CD4-positive, alpha-beta T cell treated with Interleukin-4 for 4 hours (primary cell): ENCODE data around the gene EIF3B.
"Not testable (repeated sequence)": the region's sequence is repeated elsewhere in the genome, so short reads cannot be mapped to it uniquely, and the experiment has no call there.

Experiments
- DNase-seq: peaks from one replicate; pipeline ENCODE4 v3.0.0-alpha.2; 2020

Gene EIF3B

GRCh38 chr7:2350055-2350454, 4.6 kb upstream of the EIF3B start:
- no peak for DNase-seq

GRCh38 chr7:2350861-2351260, 3.8 kb upstream of the EIF3B start:
- no peak for DNase-seq

- DNase-seq, result no peak
Measured at GRCh38 chr7:2353113-2353935, 1.3 kb upstream of the EIF3B start.

- peak; percentile 88 for DNase-seq
Measured at GRCh38 chr7:2353936-2354185, 766 bp upstream of the EIF3B start.

- no peak for DNase-seq
Measured at GRCh38 chr7:2354939-2355704, 495 bp downstream of the EIF3B start.

GRCh38 chr7:2355705-2356008, 1.0 kb downstream of the EIF3B start:
- no peak for DNase-seq

DNA sequence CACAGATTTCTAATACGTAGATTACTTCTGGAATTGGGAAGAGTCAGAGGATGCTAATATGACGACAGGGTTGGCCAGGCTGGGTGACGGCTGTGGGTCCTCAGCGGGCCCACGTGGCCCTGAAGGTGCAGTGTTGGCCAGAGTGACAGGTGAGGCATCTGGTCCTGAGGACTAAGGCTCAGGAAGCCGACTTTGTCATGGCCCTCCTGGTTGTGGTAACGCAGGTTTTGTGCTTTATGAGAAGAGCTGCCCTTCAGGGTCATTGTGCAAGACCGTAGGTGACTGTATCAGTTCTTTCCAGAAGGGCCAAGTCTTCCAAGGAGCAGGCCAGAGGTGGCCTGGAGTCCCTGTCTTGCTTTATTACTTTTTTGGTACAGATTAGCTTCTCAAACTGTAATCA, 2.5 kb downstream of the EIF3B start:
- no peak for DNase-seq

GRCh38 chr7:2357571-2357970, 2.9 kb downstream of the EIF3B start:
- no peak for DNase-seq

DNA sequence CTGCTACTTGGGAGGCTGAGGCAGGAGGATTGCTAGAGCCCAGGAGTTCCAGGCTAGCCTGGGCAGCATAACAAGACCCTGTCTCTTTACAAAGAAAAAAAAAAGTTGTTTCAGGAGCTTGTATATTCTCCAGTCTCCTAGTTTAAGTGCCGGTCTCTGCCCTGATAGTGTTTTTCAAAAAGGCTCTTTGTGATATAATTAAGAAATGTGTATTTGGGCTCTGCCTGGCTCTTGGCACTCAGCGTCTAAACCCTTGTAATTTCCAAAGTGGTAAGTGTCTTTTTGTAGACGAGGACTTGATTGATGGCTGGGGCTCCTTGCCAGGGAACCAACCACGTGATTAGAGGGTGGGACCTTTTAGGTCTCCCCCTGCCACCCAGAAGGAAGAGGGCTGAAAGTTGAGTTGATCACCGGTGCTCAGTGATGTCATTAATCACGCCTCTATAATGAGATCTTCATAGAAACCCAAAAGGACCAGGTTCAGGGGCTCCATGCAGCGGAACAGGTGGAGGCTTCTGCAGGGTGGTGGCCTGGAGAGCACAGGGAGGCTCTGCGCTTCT, 4.4 kb downstream of the EIF3B start:
- no peak for DNase-seq

- DNase-seq, result no peak
Measured at GRCh38 chr7:2359610-2360009, 5.0 kb downstream of the EIF3B start.

- no peak for DNase-seq
Measured at GRCh38 chr7:2360796-2361195, 6.2 kb downstream of the EIF3B start.

DNA sequence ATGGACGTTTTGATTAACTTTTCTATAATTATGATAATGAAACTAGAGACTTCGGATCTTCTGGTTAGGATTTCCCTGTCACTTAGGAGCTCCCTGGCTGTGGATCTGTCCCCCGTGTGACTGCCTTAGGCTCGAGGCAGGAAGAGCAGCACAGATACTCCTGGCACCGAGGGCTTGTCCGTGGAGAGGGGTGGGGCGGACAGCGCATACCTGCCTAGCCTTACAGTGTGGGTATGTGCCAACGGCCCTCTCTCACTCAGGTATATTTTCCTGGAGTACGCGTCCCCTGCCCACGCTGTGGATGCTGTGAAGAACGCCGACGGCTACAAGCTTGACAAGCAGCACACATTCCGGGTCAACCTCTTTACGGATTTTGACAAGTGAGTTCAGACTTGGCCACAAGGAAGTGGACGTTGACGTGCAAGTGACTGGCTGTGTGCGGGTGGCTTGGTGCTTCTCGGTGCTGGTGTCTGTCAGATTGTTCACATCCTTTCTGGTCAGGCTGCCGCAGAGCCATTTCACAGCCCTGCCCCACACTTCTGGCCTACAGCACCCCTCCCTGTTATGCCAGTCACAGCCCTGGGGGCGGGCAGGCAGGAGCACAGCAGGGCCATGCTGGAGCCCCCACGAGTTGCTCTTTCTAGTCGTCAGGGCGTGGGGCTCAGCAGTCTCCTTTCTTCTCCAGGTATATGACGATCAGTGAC, 7.9 kb downstream of the EIF3B start:
- no peak for DNase-seq

DNA sequence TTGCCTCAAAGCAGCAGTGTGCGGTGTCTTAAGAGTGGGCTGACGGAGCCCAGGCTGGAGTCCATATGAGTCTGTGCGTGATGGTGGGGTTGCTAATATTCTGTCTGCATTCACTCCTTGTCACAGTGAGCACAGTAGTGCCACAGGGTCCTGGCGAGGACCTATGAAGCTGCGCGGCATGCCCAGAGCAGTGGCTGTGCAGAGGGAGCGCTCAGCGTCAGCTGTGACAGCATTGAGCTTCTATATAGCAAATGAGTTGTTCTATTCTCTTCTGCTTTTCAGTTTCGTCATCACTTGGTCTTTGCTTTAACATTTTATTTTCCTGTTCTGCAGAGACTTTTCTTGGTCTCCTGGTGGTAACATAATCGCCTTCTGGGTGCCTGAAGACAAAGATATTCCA, 14.5 kb downstream of the EIF3B start:
- DNase-seq, result no peak

GRCh38 chr7:2371329-2371728, 16.7 kb downstream of the EIF3B start:
- no peak for DNase-seq

GRCh38 chr7:2372724-2373123, 18.1 kb downstream of the EIF3B start:
- no peak for DNase-seq

- DNase-seq, result no peak
Measured at GRCh38 chr7:2373124-2373556, 18.5 kb downstream of the EIF3B start.

DNA sequence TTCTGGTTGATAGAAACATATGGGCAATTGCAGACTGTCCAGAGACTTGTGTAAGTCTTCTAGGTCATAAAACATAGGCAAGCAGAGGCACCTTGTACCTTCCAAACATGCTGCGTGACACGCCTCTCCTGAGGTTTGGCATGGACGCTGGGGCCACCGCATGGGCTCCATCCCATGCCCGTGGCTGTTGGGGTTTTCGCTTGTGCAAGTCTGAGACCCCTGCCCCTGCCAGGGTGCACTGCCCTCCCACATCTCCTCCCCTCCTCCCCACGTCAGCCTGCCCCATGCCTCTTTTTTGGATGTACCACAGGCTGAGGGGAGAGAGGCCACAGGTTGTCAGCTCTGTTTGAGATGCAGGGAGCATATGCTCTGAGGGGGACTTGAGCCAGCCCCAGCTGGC, 19.0 kb downstream of the EIF3B start:
- DNase-seq, result no peak

DNA sequence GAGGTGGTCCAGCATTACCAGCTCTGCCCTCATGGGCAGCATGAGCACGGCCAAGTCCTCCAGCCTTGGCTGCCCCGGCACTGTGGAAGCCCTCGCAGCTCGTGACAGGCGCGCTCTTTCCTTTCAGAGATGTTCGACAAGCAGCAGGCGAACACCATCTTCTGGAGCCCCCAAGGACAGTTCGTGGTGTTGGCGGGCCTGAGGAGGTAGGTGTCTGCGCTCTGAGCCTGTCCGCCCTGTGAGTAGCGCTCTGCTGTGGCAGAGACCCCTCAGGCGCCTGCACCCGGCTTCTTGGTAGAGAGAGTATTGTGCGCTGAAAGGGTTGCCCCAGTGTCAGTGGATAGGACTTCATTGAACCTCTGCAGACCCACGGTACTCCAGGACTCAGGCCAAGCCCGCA, 19.8 kb downstream of the EIF3B start:
- no peak for DNase-seq

DNA sequence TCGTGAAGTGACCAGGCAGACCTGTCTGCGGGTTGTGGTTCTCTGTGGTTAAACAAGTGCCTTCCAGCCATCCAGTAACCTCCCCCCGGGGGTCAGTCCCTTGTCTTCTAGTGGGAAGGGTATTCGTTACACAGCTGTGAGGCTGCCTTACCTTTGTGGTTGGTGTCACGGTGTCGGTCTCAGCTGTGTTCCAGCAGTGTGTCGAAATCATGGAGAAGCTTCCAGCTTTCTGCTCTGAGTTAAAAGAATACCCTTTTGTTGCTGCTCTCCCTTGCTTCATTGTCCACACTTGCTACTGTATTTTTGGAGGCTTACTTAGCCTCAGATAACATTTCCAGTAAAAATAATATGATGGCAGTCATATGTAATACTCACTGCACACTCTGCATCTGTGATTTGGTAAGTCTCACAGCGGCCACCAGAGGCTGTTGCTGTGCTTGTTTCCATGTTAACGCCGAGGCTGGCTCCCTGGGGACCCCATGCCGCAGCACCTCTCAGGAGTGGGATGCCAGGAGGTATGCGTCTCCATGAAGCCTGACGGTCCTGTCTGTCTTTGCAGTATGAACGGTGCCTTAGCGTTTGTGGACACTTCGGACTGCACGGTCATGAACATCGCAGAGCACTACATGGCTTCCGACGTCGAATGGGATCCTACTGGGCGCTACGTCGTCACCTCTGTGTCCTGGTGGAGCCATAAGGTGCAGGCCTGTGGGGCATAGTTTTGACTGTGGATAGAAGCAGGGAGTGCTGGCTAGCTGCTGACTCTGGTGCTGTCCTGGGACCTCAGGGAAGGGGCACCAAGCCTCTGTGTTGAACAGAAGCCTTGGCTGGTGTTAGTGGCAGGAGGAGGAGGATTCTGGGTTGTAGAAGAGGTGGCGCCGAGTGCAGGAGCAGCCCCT, 20.5 kb downstream of the EIF3B start:
- no peak for DNase-seq

- DNase-seq, result no peak
Measured at GRCh38 chr7:2376351-2377154, 21.9 kb downstream of the EIF3B start.

GRCh38 chr7:2377492-2377891, 22.9 kb downstream of the EIF3B start:
- not testable (repeated sequence) for DNase-seq

- DNase-seq, result not testable (repeated sequence)
Measured at GRCh38 chr7:2378125-2378524, 23.5 kb downstream of the EIF3B start.
